A172 (cell line): ENCODE measurements around the gene NCAM1. TPM values are rescaled to one million over a fixed set of nuclear protein-coding genes. Genes with fewer than 3 reads are reported as not detected.
"Not testable (repeated sequence)": the region's sequence is repeated elsewhere in the genome, so short reads cannot be mapped to it uniquely, and the experiment has no call there.

Experiments used
- DNase-seq: peaks from one replicate; pipeline ENCODE4 v3.0.0-alpha.2; 2015; ENCODE audit warnings: low spot score
- total RNA-seq: library from RNA; depleted of rRNA; stranded (reverse); fragments of >200 nt; shearing (Covaris generic); gene quantifications from 2 replicates; pipeline ENCODE4 v1.2.3, GENCODE V29; 2014; rRNA removed

NCAM1 gene
- total RNA-seq: 6.1 and 9.2 TPM in 2 replicates

GRCh38 chr11:112961146-112961668 lies at the start of gene NCAM1:
TSS of gene NCAM1 (plus strand) at chr11:112961420.
- peak; percentile 70 for DNase-seq

GRCh38 chr11:112922606-112923005 lies 38.6 kb upstream of the NCAM1 start:
- DNase-seq: no peak

- DNase-seq: not testable (repeated sequence)
Measured at GRCh38 chr11:112924836-112925235, 36.4 kb upstream of the NCAM1 start.

- DNase-seq: no peak
Measured at GRCh38 chr11:112925516-112926310, 35.5 kb upstream of the NCAM1 start.

GRCh38 chr11:112928136-112928535 lies 33.1 kb upstream of the NCAM1 start:
- DNase-seq: no peak

- DNase-seq: no peak
Measured at GRCh38 chr11:112929432-112929831, 31.8 kb upstream of the NCAM1 start.

- DNase-seq: no peak
Measured at GRCh38 chr11:112931703-112932102, 29.5 kb upstream of the NCAM1 start.

GRCh38 chr11:112932593-112932992 lies 28.6 kb upstream of the NCAM1 start:
- DNase-seq: no peak

GRCh38 chr11:112933970-112934369 lies 27.2 kb upstream of the NCAM1 start:
- no peak for DNase-seq

- no peak for DNase-seq
Measured at GRCh38 chr11:112941104-112941503, 20.1 kb upstream of the NCAM1 start.

- DNase-seq: no peak
Measured at GRCh38 chr11:112942966-112943643, 18.1 kb upstream of the NCAM1 start.

GRCh38 chr11:112946866-112947265 lies 14.4 kb upstream of the NCAM1 start:
- no peak for DNase-seq

- no peak for DNase-seq
Measured at GRCh38 chr11:112949781-112950575, 11.2 kb upstream of the NCAM1 start.

GRCh38 chr11:112958670-112959069 lies 2.5 kb upstream of the NCAM1 start:
- peak; percentile 76 for DNase-seq

- DNase-seq: no peak
Measured at GRCh38 chr11:112961751-112962578, 745 bp downstream of the NCAM1 start.

- peak; percentile 47 for DNase-seq
Measured at GRCh38 chr11:112962579-112963367, 1.6 kb downstream of the NCAM1 start.

GRCh38 chr11:112963368-112963955 lies 2.2 kb downstream of the NCAM1 start:
- DNase-seq: no peak

- DNase-seq: no peak
Measured at GRCh38 chr11:112965656-112966055, 4.4 kb downstream of the NCAM1 start.

- no peak for DNase-seq
Measured at GRCh38 chr11:112966561-112966960, 5.3 kb downstream of the NCAM1 start.

- no peak for DNase-seq
Measured at GRCh38 chr11:112967082-112967481, 5.9 kb downstream of the NCAM1 start.
